NCI-H2196 (cell line): ENCODE measurements around the gene ECHDC1.

ENCODE experiments used
- DNase-seq: peaks from one replicate; lab custom pipeline; 2025; ENCODE audit not compliant: unreplicated experiment; lab: John Stamatoyannopoulos, UW

Gene ECHDC1

GRCh38 chr6:127290391-127291265 is 52.8 kb downstream of the ECHDC1 start:
- DNase-seq = no peak

GRCh38 chr6:127289934-127290333 is 53.5 kb downstream of the ECHDC1 start:
- peak; percentile 8 for DNase-seq

GRCh38 chr6:127288705-127289104 is 54.7 kb downstream of the ECHDC1 start:
- DNase-seq = no peak

GRCh38 chr6:127282184-127282583 is 61.2 kb downstream of the ECHDC1 start:
- DNase-seq = no peak

- no peak for DNase-seq
Observed at GRCh38 chr6:127279815-127280214, 63.6 kb downstream of the ECHDC1 start.

GRCh38 chr6:127277878-127278843 is 65.2 kb downstream of the ECHDC1 start:
- DNase-seq = no peak

- DNase-seq = no peak
Observed at GRCh38 chr6:127276331-127276730, 67.1 kb downstream of the ECHDC1 start.

GRCh38 chr6:127273499-127273898 is 69.9 kb downstream of the ECHDC1 start:
- DNase-seq = no peak

GRCh38 chr6:127272576-127272975 is 70.8 kb downstream of the ECHDC1 start:
- no peak for DNase-seq

GRCh38 chr6:127267646-127268625 is 75.5 kb downstream of the ECHDC1 start:
- DNase-seq = peak; percentile 2

- peak; percentile 43 for DNase-seq
Observed at GRCh38 chr6:127266892-127267645, 76.3 kb downstream of the ECHDC1 start.

GRCh38 chr6:127266178-127266891 is 77.1 kb downstream of the ECHDC1 start, which contains the start of gene RNF146:
TSS of gene RNF146 (plus strand) at chr6:127266864. CDS start at chr6:127280339, 13,475 bp downstream.
- DNase-seq = peak; percentile 82

- no peak for DNase-seq
Observed at GRCh38 chr6:127263481-127263880, 79.9 kb downstream of the ECHDC1 start.

- no peak for DNase-seq
Observed at GRCh38 chr6:127262896-127263295, 80.5 kb downstream of the ECHDC1 start.

- no peak for DNase-seq
Observed at GRCh38 chr6:127255286-127255685, 88.1 kb downstream of the ECHDC1 start.

- DNase-seq = no peak
Observed at GRCh38 chr6:127249621-127250020, 93.8 kb downstream of the ECHDC1 start.

GRCh38 chr6:127247114-127248096 is 96.0 kb downstream of the ECHDC1 start:
- DNase-seq = no peak

GRCh38 chr6:127243501-127243900 is 99.9 kb downstream of the ECHDC1 start:
- no peak for DNase-seq
